SIG-M5 treated with dmso at 0.1 percent for 504 hours (cell line): ENCODE results near the gene MEFV.
"Not testable (repeated sequence)": the region's sequence is repeated elsewhere in the genome, so short reads cannot be mapped to it uniquely, and the experiment has no call there.

ENCODE experiments used
- DNase-seq: peaks from one replicate; lab custom pipeline; 2025; ENCODE audit not compliant: unreplicated experiment; lab: John Stamatoyannopoulos, UW

The MEFV gene

GRCh38 chr16:3223913-3224515 lies 32.4 kb downstream of the MEFV start:
- DNase-seq = no peak

GRCh38 chr16:3220839-3221238 lies 35.6 kb downstream of the MEFV start:
- DNase-seq = no peak

GRCh38 chr16:3216263-3216640 lies 40.2 kb downstream of the MEFV start:
- DNase-seq = no peak

DNA sequence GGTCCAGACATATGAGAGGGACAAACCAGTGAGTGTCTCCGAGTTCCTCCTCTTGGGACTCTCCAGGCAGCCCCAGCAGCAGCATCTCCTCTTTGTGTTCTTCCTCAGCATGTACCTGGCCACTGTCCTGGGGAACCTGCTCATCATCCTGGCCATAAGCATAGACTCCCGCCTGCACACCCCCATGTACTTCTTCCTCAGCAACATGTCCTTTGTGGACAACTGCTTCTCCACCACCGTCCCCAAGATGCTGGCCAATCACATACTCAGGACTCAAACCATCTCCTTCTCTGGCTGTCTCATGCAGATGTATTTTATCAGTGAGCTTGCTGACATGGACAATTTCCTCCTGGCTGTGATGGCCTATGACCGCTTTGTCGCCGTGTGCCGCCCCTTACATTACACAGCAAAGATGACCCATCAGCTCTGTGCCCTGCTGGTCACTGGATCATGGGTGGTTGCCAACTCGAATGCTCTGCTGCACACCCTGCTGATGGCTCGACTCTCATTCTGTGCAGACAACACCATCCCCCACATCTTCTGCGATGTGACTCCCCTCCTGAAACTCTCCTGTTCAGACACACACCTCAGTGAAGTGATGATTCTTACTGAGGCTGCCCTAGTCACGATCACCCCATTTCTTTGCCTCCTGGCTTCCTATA lies 40.7 kb downstream of the MEFV start:
- no peak for DNase-seq

DNA sequence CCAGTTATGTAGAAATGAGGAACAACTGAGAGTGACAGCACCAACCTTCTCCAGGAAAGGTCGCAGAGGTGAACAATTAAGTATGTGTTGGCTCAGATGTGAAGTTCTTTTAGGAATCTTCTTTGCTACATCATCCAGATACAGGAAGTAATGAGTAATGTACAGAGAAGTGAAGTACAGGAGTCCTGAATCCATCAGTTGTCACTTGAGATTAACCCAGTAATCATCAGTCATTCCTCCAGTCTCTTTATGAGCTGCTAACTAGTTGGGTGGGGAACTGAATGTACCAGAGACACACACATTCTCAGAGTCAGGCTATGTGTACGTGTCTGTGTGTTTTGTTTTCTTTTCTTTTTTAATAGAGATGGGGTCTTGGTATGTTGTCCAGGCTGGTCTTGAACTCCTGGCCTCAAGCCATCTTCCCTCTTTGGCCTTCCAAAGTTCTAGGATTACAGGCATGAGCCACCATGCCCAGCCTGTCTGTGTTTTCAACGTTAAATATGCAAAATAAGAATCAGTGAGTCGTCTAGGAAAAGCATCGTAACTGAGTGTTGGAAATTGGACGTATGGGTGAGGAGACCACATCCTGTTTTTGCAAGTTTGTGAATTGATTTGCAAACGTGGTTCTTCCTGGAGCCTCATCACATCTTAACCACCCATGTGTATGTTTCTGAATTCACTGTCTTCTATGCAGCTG lies 41.4 kb downstream of the MEFV start:
- no peak for DNase-seq

- no peak for DNase-seq
These were observed 43.9 kb downstream of the MEFV start for GRCh38 chr16:3212567-3212966.

DNA sequence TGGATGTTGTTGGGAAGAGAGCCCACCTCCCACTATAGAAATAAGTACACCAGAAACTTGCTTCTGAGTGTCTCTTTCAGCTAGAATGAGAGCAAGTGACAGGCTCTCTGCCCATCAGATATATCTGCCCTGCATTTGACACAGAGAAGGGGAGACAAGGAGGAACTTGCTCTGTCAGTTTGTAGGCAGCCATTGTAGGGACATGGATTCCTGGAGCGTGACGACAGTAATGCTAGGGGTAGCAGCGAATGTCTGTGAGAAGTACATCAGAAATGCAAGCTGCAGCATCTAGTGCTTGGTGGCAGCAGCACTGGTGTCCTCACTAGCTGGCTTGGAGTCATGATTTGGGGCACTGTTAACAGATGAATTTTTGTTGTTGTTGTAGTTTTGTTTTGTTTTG lies 44.4 kb downstream of the MEFV start:
- DNase-seq = no peak

DNA sequence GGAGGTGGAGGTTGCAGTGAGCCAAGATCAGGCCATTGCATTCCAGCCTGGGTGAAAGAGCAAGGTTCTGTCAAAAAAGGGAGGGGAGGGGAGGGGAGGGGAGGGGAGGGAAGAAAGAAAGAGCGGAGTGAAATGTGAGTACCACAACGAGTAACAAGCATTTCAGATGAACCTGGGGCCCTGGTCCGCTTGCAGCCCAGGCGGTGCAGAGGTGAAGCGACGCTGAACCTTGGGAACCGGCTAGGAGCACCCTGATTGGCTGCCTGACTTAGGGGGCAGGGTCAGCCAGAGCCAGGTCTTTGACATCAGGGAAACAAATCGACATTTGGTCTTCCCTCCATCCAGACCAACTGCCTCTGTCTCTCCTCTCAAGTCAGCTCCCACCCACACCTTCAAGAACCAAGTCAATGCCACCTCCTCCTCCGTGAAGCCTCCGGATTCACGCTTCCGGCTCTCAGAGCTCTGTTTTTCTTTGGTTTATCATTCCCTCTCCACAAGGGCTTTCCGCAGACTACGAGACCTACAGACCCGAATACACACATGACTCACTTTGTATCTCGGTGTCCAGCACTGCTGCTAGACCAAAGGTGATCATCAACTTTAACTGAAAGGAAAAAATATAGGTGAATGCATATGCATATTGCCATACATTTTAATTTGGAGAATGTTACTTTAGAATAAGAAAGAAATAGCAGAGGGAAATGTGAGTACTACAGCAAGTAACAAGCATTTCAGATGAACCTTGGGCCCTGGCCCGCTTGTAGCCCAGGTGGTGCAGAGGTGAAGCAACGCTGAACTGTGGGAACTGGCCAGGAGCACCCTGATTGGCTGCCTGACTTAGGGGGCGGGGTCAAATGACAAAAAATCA lies 49.1 kb downstream of the MEFV start:
- no peak for DNase-seq

DNA sequence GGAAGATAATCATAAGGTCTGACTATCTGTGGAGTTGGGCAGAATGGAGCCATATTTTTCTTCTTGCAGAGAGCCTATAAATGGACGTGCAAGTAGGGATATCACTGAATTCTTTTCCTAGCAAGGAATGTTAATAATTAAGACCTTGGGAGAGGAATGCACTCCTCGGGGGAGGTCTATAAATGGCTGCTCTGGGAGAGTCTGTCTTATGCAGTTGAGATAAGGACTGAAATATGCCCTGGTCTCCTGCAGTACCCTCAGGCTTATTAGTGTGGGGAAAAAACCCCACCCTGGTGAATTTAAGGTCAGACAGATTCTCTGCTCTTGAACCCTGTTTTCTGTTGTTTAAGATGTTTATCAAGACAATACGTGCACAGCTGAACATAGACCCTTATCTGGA lies 50.5 kb downstream of the MEFV start:
- DNase-seq = not testable (repeated sequence)

- no peak for DNase-seq
These were observed 53.4 kb downstream of the MEFV start for GRCh38 chr16:3202903-3203539.

GRCh38 chr16:3198334-3199072 lies 57.9 kb downstream of the MEFV start:
- DNase-seq = no peak

DNA sequence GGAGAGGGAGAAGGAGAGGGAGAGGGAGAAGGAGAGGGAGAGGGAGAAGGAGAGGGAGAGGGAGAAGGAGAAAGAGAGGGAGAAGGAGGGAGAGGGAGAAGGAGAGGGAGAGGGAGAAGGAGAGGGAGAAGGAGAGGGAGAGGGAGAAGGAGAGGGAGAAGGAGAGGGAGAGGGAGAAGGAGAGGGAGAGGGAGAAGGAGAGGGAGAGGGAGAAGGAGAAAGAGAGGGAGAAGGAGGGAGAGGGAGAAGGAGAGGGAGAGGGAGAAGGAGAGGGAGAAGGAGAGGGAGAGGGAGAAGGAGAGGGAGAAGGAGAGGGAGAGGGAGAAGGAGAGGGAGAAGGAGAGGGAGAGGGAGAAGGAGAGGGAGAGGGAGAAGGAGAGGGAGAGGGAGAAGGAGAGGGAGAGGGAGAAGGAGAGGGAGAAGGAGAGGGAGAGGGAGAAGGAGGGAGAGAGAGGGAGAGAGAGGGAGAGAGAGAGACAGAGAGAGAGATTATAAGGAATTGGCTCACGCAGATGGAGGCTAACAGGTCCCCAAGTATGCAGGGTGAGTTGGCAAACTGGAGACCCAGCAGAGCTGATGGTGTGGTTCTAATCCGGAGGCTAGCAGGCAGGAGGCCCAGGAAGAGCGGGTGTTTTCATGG lies 58.6 kb downstream of the MEFV start:
- DNase-seq = not testable (repeated sequence)

DNA sequence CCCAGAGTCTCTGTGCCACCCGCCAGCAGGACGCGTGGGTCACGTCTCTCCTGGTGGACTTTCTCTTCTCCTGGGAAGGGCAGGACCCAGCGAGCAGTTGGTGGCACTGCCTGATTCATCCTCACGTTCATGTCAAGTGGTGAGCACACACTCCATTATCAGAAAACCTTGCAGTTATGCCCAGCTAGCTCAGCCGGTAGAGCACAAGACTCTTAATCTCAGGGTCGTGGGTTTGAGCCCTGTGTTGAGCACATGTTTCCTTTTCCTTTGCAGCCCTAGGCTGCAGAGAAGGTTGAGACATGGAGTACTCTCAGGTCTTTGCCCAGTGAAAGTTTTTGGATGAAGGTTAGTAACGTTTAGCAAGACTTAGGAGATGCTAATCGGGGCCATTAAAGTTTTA lies 60.5 kb downstream of the MEFV start:
- no peak for DNase-seq

DNA sequence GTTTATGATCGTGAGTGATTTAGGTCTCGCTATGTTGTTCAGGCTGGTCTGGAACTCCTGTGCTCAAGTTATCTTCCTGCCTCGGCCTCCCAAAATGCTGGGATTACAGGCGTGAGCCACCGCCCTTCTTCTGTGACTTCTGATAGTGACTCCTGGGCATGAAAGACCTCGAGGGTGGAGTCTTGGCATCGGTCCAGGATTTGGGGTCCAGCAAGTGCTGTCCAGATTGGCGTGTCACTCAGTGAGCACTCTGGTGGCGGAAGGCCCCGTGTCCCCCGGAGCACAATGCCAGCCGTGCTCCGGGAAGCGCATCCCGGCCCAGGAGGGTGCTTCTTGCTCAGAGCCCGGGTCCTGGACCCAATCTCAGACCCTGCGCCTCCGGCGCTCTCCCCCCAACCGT lies 61.6 kb downstream of the MEFV start:
- DNase-seq = no peak

DNA sequence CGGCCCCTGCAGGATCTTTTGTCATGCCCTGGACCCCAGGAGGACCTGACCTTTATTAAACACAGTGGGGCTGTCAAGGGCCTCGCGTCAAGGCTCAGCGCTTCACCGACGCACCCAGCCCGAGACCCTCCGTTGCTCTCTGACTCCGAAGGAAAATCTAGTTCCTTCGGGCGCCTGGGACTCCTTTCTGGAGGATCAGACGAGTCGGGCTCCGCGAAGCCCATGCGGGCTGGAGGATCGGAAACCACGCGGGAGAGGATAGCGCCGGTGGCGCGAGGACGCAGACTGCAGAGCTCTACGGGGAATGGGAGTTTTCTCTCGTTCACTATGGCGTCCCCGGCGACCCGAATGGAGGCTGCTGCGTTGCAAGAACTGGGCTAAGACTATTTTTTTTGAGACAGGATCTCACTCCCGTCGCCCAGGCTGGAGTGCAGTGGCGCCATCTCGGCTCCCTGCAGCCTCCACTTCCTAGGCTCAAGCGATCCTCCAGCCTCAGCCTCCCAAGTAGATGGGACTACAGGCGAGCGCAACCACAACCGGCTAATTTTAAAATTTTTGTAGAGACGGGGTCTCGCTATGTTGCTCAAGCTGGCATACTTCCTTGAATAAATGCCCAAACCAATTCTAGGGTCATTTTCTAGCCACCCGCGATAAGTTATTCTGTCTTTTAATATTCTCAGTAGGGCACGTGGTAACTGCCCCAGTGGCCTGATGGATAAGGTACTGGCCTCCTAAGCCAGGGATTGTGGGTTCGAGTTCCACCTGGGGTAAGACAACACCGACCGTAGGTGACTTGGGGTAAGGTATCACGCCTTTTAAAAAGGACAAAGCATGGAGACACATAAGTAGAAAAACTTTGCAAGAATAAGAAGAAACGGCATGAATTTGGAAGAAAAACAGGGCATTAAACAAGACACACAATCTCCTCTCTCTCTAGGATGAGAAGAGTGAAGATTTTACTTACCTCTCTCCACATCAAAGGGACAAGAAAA lies 62.9 kb downstream of the MEFV start:
- no peak for DNase-seq

GRCh38 chr16:3192476-3193019 lies 63.9 kb downstream of the MEFV start:
- DNase-seq = no peak
